Upper lobe of right lung (tissue), 1 donor: ENCODE data around the gene SIDT2. TPM values are rescaled to one million over a fixed set of nuclear protein-coding genes. Genes with fewer than 3 reads are reported as not detected.
A peak's percentile ranks its signal among the peaks of the same experiment; 100 is the strongest.

Experiments
- ATAC-seq: fragments of 200-7000 bp; cut with Tn5 transposase; one replicate; pipeline ENCODE4 v1.9.1; 2020; ENCODE audit warnings: mild to moderate bottlenecking, moderate library complexity
- DNase-seq: peaks from one replicate; pipeline ENCODE4 v3.0.0-alpha.2; 2020
- H3K27ac ChIP-seq: fragments of 200-600 bp; one replicate; pipeline ENCODE4 v1.8.0; 2022
- H3K27me3 ChIP-seq: fragments of 200-600 bp; one replicate; pipeline ENCODE4 v1.8.0; 2022; ENCODE audit warnings: mild to moderate bottlenecking
- H3K36me3 ChIP-seq: fragments of 200-600 bp; one replicate; pipeline ENCODE4 v1.8.0; 2022
- H3K4me1 ChIP-seq: fragments of 200-600 bp; one replicate; pipeline ENCODE4 v1.8.0; 2022
- H3K4me3 ChIP-seq: fragments of 200-600 bp; one replicate; pipeline ENCODE4 v1.8.0; 2022; ENCODE audit warnings: mild to moderate bottlenecking
- H3K9me3 ChIP-seq: fragments of 200-600 bp; one replicate; pipeline ENCODE4 v1.8.0; 2022
- intact Hi-C: fragments of 100-400 bp; cut with DNase I; formaldehyde crosslinking; loops from one replicate; pipeline ENCODE4 v1.11.0; 2022
- total RNA-seq: library from RNA; stranded (reverse); fragmentation: NEBNext Ultra II Directional; extraction: Animal tissue kit (Norgen Biotek cat#: 25700); gene quantifications from one replicate; pipeline ENCODE4 v1.2.1, GENCODE V29; 2021
- TF ChIP-seq, protein P1 (sequence below): fragments of 200-600 bp; IDR thresholded peaks from one replicate; pipeline ENCODE4 v1.8.0; 2022; ENCODE audit warnings: antibody characterized with exemption
- donor health status: DM: no; HTN: yes; CAD: no; lungs with severe emphysema.

The SIDT2 gene
- total RNA-seq, 1 donor from 2014 or later, result 107 TPM

DNA sequence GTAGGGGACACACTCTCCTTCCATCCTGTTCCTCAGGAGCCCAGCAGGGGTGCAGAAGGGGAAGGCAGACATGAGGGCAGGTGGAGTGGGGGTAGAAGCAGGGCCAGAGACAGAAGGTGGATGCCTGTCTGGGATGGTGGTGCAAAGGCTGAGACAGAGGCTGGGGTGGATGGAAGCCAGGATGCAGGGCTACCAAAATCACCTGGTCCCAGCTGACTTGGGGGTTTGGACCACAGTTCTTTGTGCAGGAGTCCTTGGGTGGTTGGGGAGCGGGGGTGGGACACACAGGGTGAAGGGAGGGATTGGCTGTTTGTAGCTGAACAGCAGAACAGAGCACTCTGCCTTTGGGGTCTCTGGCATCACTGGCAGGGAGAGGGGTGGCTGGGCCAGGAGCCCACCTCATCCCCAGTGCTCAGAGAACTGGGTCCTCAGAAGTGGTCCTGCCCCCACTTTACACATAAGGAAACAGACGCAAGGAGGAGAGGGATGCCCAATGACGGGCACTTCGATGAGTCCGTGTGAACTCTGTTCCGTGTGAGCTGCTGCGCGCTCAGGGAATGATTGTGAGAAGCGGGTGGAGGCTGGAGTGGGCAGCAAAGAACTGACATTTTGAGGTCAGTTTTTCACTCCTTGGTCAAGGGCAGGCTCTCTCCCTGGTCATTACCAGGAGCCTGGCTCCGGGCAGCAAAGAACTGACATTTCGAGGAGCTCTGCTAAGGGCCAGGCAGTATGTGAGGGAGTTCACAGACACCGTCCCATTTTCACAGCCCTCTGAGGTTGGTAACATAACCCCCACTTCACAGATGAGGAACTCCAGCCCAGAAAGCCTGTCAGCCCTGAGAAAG, 22.5 kb downstream of the SIDT2 start:
- Histone ChIP-seq H3K27me3 (no peaks in the 10 kb centered on the region), H3K27ac (peak overlapping the region; percentile 85), H3K4me1 (peaks cover 18% of the 10 kb centered on the region), H3K9me3 (no peaks in the 10 kb centered on the region), H3K36me3 (peaks cover 28% of the 10 kb centered on the region), H3K4me3 (peak overlapping the region; percentile 48)
- ATAC-seq (no peak), DNase-seq (no peak)
- intact Hi-C loops, result no loop called here
- TF ChIP-seq, protein P1, sequence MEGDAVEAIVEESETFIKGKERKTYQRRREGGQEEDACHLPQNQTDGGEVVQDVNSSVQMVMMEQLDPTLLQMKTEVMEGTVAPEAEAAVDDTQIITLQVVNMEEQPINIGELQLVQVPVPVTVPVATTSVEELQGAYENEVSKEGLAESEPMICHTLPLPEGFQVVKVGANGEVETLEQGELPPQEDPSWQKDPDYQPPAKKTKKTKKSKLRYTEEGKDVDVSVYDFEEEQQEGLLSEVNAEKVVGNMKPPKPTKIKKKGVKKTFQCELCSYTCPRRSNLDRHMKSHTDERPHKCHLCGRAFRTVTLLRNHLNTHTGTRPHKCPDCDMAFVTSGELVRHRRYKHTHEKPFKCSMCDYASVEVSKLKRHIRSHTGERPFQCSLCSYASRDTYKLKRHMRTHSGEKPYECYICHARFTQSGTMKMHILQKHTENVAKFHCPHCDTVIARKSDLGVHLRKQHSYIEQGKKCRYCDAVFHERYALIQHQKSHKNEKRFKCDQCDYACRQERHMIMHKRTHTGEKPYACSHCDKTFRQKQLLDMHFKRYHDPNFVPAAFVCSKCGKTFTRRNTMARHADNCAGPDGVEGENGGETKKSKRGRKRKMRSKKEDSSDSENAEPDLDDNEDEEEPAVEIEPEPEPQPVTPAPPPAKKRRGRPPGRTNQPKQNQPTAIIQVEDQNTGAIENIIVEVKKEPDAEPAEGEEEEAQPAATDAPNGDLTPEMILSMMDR, result no peak

DNA sequence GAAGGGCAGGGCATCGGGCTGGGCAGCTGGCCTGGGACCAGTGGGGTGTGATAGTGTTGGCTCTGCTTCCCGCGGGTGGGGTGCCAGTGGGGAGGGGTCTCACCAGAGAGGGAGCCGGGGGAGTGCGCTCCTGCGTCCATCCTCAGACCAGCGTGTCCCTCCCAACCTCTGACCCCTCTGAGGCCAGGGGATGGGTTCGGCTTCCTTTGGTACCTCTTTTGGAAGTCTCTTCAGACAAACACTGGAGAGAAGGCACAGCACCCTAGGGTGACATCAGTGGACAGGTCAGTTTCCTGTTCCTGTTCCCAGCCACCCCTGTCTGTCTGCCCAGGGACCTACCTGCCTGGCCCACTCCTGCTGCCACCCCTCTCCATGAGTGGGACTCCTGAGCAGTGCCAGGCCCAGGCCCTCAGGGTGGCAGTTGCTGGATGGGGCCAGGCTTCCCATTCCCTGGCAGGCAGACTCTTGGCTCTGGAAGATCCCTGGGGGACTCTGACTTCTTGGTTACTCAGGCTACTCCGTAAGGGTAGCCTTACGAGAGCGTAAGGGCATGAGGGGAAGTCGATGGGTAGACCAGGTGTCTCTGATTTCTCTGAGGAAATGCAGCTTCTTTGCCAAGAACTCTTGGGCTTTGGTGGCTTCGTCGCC, 23.2 kb downstream of the SIDT2 start:
- ATAC-seq (no peak), DNase-seq (no peak)
- intact Hi-C loops, result no loop called here
- Histone ChIP-seq H3K27me3 (no peaks in the 10 kb centered on the region), H3K36me3 (peaks cover 28% of the 10 kb centered on the region), H3K4me1 (peaks cover 18% of the 10 kb centered on the region), H3K27ac (peak overlapping the region; percentile 85), H3K9me3 (no peaks in the 10 kb centered on the region), H3K4me3 (peak overlapping the region; percentile 48)
- TF ChIP-seq, protein P1, result no peak

DNA sequence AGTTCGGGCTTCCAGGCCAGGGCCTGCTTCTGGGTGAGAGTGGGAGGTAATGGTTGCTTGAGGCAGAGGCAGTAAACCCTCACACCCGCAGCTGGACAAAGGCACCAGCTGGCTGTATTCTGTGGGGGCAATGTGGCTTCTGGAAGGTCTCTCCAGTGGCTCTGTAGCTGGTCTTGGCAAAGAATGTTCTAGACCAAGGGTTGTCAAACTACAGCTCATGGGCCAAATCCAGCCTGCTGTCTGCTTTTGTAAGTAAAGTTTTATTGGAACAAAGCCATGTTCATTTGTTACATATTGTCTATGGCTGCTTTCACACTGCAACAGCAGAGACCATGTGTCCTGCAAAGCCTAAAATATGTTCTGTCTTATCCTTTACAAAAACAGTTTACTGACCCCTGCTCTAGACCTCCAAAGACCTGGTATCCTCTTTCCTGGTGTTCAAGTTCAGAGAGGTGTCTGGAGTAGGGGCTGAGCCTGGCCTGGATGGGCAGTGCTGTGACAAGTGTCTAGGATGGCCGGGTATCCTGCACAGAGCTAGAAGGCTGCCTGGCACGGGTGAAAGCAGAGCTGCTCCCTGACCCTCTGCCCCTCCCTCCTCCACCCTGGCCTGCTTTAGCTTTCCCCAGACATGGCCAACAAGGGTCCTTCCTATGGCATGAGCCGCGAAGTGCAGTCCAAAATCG, 24.0 kb downstream of the SIDT2 start:
- ATAC-seq (no peak), DNase-seq (no peak)
- Histone ChIP-seq H3K4me1 (peaks cover 18% of the 10 kb centered on the region), H3K27me3 (no peaks in the 10 kb centered on the region), H3K27ac (peak overlapping the region; percentile 85), H3K4me3 (peak overlapping the region; percentile 48), H3K36me3 (peaks cover 28% of the 10 kb centered on the region), H3K9me3 (no peaks in the 10 kb centered on the region)
- intact Hi-C loops, result no loop called here
- TF ChIP-seq, protein P1, result no peak

DNA sequence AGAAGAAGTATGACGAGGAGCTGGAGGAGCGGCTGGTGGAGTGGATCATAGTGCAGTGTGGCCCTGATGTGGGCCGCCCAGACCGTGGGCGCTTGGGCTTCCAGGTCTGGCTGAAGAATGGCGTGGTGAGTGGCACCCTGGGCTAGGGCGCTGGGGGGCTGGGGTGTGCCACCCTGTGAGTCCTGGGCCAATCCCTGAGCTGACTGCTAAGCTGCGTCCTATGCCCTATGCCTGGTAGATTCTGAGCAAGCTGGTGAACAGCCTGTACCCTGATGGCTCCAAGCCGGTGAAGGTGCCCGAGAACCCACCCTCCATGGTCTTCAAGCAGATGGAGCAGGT, 24.5 kb downstream of the SIDT2 start:
- peaks cover 28% of the 10 kb centered on the region for H3K36me3 ChIP-seq
- no peaks in the 10 kb centered on the region for H3K27me3 ChIP-seq
- TF ChIP-seq, protein P1, result no peak
- intact Hi-C loops, result no loop called here
- no peaks in the 10 kb centered on the region for H3K9me3 ChIP-seq
- DNase-seq (no peak), ATAC-seq (no peak)
- peak overlapping the region; percentile 2 for H3K4me3 ChIP-seq
- H3K27ac ChIP-seq, result peak overlapping the region; percentile 85
- H3K4me1 ChIP-seq, result peaks cover 16% of the 10 kb centered on the region

DNA sequence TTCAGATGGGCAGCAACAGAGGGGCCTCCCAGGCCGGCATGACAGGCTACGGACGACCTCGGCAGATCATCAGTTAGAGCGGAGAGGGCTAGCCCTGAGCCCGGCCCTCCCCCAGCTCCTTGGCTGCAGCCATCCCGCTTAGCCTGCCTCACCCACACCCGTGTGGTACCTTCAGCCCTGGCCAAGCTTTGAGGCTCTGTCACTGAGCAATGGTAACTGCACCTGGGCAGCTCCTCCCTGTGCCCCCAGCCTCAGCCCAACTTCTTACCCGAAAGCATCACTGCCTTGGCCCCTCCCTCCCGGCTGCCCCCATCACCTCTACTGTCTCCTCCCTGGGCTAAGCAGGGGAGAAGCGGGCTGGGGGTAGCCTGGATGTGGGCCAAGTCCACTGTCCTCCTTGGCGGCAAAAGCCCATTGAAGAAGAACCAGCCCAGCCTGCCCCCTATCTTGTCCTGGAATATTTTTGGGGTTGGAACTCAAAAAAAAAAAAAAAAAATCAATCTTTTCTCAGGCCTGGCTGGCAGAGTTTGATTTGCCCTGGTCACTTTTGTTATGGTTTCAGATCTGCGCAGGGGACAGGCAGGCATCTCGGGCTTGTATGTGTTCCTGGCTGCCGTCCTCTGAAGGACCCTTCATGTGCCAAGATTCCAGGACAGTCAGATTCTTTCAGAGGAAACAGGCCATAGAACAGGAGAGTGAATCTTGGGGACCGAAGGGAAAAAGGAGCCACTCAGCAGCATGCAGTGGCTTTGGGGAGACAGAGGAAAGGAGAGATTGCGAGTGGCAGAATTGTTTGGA, 25.9 kb downstream of the SIDT2 start:
- peaks cover 28% of the 10 kb centered on the region for H3K36me3 ChIP-seq
- intact Hi-C loops, result loop anchor here (5.0 kb wide), 1 partner anchor 72 kb away; no protein-coding TSS in a partner anchor
- no peak overlapping the region for H3K4me3 ChIP-seq
- H3K27me3 ChIP-seq, result no peaks in the 10 kb centered on the region
- peaks cover 4% of the 10 kb centered on the region for H3K4me1 ChIP-seq
- TF ChIP-seq, protein P1, result no peak
- ATAC-seq (no peak), DNase-seq (no peak)
- no peaks in the 10 kb centered on the region for H3K9me3 ChIP-seq
- H3K27ac ChIP-seq, result no peak overlapping the region
